Hepatocyte (in vitro differentiated cells): ENCODE results near the gene FBXL20.

Experiments used
- CTCF ChIP-seq: fragments of 200-600 bp; sonication (generic); IDR thresholded peaks from 2 replicates; pipeline ENCODE4 v1.5.1; 2016; ENCODE audit warnings: antibody characterized with exemption, mild to moderate bottlenecking; ENCODE audit not compliant: poor library complexity
- EZH2 ChIP-seq: fragments of 200-600 bp; sonication (generic); IDR thresholded peaks from 2 replicates; pipeline ENCODE4 v1.6.1; 2016; ENCODE audit warnings: antibody characterized with exemption, mild to moderate bottlenecking, borderline replicate concordance
- EZH2phosphoT487 ChIP-seq: fragments of 200-600 bp; sonication (generic); IDR thresholded peaks from one replicate; pipeline ENCODE4 v1.6.1; 2018; ENCODE audit warnings: antibody characterized with exemption, mild to moderate bottlenecking, low read depth, moderate library complexity; ENCODE audit not compliant: unreplicated experiment, severe bottlenecking

DNA sequence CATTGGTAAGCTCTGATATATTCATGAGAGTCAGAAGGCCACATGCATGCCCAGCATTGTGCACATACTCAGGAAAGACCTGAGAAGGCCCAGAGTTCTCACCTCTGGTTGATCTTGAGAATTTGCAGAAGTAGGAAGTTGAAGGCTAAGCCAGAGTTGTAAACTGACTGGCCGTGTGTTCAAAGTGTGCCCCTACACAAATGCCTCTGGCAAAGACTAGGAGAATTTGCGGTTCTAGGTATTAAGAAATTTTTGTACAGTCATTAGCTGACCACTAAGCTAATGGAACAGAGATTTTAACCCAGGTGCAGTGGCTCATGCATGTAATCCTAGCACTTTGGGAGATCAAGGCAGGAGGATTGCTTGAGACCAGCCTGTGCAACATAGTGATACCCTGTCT lies 25.0 kb downstream of the FBXL20 start:
- no peak for TF ChIP-seq CTCF
- no peak for TF ChIP-seq EZH2
- TF ChIP-seq EZH2phosphoT487: no peak
